D721Med (cell line): Measurements from ENCODE around the gene MEF2A.

Source experiments
- DNase-seq: peaks from one replicate; pipeline ENCODE4 v3.0.0; 2011; ENCODE audit warnings: low spot score; ENCODE audit not compliant: insufficient read length
- FAIRE-seq: peaks from 2 replicates; lab custom pipeline; 2011; peaks lifted over from hg19 to GRCh38; lab: Jason Lieb, UNC
- TF ChIP-seq, protein P1 (sequence below): IDR thresholded peaks from 2 replicates; pipeline ENCODE4 v1.5.1; 2012; ENCODE audit warnings: mild to moderate bottlenecking, control low read depth; ENCODE audit not compliant: insufficient read depth; ENCODE audit errors: missing control alignments

Gene MEF2A

DNA sequence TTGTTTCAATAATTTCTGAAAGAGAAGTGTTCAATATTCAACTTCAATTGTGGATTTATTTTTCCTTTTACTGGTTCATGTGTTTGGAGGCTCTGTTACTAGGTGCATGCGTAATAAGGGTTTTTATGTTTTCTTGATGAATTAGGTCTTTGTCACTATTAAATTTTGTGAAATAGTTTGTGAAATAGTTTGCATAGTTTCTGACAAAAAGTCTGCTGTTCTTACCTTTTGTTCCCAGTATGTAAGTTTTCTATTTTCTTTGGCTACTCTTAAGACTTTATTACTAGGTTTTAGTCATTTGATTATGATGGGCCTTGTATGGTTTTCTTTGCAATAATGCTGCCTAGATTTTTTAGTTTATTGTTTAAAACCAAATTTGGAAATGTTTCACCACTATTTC lies 38.0 kb downstream of the MEF2A start:
- DNase-seq: no peak
- TF ChIP-seq, protein P1, sequence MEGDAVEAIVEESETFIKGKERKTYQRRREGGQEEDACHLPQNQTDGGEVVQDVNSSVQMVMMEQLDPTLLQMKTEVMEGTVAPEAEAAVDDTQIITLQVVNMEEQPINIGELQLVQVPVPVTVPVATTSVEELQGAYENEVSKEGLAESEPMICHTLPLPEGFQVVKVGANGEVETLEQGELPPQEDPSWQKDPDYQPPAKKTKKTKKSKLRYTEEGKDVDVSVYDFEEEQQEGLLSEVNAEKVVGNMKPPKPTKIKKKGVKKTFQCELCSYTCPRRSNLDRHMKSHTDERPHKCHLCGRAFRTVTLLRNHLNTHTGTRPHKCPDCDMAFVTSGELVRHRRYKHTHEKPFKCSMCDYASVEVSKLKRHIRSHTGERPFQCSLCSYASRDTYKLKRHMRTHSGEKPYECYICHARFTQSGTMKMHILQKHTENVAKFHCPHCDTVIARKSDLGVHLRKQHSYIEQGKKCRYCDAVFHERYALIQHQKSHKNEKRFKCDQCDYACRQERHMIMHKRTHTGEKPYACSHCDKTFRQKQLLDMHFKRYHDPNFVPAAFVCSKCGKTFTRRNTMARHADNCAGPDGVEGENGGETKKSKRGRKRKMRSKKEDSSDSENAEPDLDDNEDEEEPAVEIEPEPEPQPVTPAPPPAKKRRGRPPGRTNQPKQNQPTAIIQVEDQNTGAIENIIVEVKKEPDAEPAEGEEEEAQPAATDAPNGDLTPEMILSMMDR: no peak
- FAIRE-seq: no peak

DNA sequence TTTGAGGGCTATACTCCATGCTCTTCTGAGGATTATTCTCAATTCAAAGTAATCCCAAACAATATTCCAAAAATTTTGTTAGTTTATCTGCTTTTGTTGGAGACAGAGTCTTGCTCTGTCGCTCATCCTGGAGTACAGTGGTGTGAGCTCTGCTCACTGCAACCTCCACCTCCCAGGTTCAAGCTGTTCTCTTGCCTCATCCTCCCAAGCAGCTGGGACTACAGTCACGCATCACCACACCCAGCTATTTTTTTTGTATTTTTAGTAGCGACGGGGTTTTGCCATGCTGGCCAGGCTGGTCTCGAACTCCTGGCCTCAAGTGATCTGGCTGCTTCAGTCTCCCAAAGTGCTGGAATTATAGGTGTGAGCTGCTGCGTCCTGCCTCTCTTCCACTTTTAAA lies 39.1 kb downstream of the MEF2A start:
- FAIRE-seq: no peak
- TF ChIP-seq, protein P1: no peak
- no peak for DNase-seq

DNA sequence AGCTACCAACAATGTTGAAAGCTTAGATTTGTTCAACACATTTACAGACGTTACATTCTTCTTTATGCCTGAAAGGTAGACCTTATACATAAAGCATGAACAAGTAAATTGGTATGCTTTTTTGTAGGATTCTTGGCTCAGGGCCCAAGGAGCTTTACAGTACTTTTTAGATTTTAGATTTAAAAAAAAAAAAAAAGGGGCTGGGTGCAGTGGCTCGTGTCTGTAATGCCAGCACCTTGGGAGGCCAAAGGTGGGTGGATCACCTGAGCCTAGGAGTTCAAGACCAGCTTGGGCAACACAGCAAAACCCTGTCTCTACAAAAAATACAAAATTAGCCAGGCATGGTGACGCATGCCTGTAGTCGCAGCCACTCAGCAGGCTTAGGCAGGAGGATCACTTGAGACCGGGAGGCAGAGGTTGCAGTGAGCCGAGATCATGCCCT lies 39.7 kb downstream of the MEF2A start:
- FAIRE-seq (no peak), DNase-seq (no peak)
- TF ChIP-seq, protein P1: no peak

DNA sequence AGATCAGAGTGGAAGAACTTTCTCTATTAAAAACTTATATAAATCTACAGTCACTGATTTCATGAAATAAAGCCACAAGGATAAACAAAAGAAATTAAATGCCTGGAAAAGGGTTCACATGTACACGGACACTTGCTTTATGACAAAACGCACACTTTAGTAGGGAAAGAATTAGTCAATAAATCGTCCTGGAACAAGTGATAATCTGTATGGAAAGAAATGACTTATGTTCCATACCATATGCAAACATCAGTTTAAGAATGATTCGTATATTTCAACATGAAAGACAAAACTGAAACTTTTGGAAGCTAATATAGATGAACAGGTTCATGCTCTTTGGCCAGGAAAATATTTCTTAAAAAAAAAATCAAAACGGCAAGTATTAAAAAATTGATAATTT lies 40.2 kb downstream of the MEF2A start:
- DNase-seq (no peak), FAIRE-seq (no peak)
- TF ChIP-seq, protein P1: no peak

DNA sequence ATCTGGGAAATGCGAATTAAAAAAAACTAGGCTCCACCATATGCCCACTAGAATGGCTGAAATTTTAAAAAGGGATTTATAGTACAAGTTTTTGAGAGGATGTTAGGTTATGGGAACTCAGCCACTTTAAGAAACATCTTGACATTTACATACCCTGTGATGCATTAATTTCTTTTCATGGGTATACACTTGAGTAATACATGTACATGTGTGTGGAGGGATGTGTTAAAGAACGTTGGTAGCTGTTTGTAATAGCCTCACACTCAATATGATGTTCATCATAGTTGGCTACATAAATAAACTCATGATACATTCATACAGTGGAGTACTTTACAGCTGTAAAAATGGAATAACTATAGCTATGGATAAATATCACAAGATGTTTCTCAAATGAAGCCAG lies 40.9 kb downstream of the MEF2A start:
- no peak for FAIRE-seq
- TF ChIP-seq, protein P1: no peak

DNA sequence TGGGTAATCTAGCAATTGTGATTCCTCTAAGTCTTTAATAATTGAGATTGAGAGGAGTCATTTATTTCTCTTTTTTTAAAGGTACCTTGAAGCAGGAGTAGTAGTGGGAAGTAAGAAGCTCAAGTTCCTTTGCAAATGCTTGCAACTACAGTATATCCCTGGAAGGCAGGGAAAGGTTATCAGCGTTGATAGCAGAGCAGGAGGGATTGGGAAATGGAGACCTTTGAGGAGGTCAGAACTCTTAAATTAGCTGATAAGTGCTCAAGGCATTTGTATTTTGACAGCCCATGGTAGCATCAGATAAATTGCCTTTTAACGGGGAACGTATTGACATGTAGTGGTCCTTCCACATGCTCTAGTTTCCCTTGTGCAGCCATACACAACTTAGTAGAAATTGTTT lies 47.7 kb downstream of the MEF2A start:
- DNase-seq: no peak
- TF ChIP-seq, protein P1: no peak
- FAIRE-seq: no peak

More for the DNA sequence above, 40.9 kb downstream of the MEF2A start:
- DNase-seq: no peak

DNA sequence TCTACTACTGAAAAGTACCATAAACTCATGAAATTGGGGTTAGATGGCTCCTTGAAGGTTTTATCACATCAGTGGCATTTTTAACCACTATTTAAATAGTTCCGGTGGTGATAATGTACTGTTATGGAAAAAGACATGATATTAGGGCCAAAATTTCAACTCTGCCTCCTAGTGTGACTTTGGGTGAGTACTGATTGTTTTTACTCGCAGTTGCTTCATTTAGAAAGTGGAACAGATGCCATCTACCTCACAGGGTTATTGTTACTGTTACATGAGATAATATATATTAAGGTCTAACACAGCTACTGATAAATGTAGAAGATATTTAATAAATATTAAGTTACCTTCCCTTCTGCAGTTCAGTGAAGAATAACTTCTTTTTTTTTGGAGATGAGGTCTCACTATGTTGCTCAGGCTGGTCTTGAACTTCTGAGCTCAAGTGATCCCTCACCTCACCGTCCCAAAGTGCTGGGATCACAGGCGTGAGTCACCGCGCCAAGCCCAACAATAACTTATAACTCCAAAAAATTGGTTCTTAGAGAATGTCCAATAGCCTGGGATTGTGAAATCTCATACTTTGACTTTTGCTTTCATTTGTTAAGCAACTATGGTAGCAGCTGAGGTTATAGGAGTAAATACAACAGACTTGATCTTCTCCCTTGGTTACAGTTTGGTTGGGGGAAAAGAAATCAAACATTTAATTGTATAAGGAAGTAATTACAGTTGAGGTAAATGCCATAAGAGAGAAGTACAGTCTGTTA lies 48.3 kb downstream of the MEF2A start:
- no peak for DNase-seq
- FAIRE-seq: no peak
- TF ChIP-seq, protein P1: no peak
